ENCODE results near the gene PRR23E. TPM values are rescaled to one million over a fixed set of nuclear protein-coding genes. Genes with fewer than 3 reads are reported as not detected.

PRR23E gene
- total RNA-seq, 2 donors from 2014 or later = not detected

DNA sequence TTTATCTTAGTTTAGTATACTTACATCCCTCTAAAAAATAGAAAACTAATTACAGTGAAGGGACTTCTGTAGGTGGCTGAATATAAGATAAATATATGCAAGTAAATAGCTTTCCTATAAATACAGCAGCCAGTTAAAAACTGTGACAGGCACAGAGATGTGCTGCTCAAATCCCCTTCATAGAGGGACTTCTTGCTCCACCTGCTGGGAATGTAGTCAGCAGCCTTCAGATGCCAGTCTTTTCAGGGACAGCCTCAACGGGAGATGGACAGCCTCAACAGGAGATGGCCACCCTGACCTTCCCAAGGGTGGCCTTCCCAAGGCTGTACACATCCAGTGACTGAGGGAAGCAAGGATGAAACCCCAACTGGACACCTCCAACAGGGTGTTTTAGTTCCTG lies 15.7 kb upstream of the PRR23E start:
- TF ChIP-seq, protein P1, sequence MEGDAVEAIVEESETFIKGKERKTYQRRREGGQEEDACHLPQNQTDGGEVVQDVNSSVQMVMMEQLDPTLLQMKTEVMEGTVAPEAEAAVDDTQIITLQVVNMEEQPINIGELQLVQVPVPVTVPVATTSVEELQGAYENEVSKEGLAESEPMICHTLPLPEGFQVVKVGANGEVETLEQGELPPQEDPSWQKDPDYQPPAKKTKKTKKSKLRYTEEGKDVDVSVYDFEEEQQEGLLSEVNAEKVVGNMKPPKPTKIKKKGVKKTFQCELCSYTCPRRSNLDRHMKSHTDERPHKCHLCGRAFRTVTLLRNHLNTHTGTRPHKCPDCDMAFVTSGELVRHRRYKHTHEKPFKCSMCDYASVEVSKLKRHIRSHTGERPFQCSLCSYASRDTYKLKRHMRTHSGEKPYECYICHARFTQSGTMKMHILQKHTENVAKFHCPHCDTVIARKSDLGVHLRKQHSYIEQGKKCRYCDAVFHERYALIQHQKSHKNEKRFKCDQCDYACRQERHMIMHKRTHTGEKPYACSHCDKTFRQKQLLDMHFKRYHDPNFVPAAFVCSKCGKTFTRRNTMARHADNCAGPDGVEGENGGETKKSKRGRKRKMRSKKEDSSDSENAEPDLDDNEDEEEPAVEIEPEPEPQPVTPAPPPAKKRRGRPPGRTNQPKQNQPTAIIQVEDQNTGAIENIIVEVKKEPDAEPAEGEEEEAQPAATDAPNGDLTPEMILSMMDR (conservative IDR thresholded peaks at IDR 0.05) = peak; percentile 38
- no peak overlapping the region for H3K27ac Mint-ChIP-seq
- Histone ChIP-seq H3K9me3 (ENCODE audit: control insufficient read depth, low read length) (peaks cover 9% of the 10 kb centered on the region), H3K27ac (ENCODE audit: low read depth, low read length) (no peak overlapping the region), H3K27me3 (ENCODE audit: control insufficient read depth, insufficient read depth, low read length, poor library complexity, severe bottlenecking) (no peaks in the 10 kb centered on the region), H3K4me1 (ENCODE audit: control insufficient read depth, insufficient read depth, low read length) (no peaks in the 10 kb centered on the region), H3K4me3 (ENCODE audit: low read length) (no peak overlapping the region), H3K9ac (ENCODE audit: extremely low read depth, low read length, poor library complexity, severe bottlenecking) (no peak overlapping the region), H3K36me3 (ENCODE audit: control insufficient read depth, insufficient read depth, low read length) (no peaks in the 10 kb centered on the region)
- no peak for DNase-seq
- no peak overlapping the region for H3K4me3 Mint-ChIP-seq
- no peaks in the 10 kb centered on the region for H3K36me3 Mint-ChIP-seq (ENCODE audit: low read depth)
- no peaks in the 10 kb centered on the region for H3K27me3 Mint-ChIP-seq (ENCODE audit: insufficient read depth)
- WGBS, 2 experiments (ENCODE audit: insufficient coverage in 1 of 2, insufficient read length in 1 of 2) = 77 to 100% methylated on average over 1 of the region's 1 CpG
- peaks cover 2% of the 10 kb centered on the region for H3K4me1 Mint-ChIP-seq
- peaks cover 6% of the 10 kb centered on the region for H3K9me3 Mint-ChIP-seq

DNA sequence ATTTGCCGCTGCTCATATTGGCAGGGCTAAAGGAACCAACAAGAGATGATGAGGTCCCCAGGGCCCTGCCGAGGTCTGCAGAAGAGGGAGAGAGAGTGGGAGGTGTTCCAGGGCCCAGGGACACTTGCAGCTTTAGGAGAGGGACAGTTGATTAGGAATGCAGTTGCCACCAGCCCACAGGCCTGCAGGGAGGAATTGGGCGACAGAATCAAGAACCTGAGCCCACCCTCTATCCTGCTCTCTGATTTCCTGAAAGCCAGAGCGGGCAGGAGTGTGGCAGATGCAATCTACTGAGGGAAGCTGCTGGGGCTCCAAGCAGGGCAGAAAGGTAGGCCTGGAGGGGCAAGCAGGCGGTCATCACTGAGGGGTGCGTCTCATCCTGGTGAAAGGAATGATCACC lies 12.1 kb upstream of the PRR23E start:
- TF ChIP-seq, protein P1 (conservative IDR thresholded peaks at IDR 0.05) = no peak
- Histone ChIP-seq H3K4me3 (ENCODE audit: low read length) (no peak overlapping the region), H3K9me3 (ENCODE audit: control insufficient read depth, low read length) (peaks cover 9% of the 10 kb centered on the region), H3K4me1 (ENCODE audit: control insufficient read depth, insufficient read depth, low read length) (no peaks in the 10 kb centered on the region), H3K9ac (ENCODE audit: extremely low read depth, low read length, poor library complexity, severe bottlenecking) (no peak overlapping the region), H3K27me3 (ENCODE audit: control insufficient read depth, insufficient read depth, low read length, poor library complexity, severe bottlenecking) (no peaks in the 10 kb centered on the region), H3K36me3 (ENCODE audit: control insufficient read depth, insufficient read depth, low read length) (no peaks in the 10 kb centered on the region), H3K27ac (ENCODE audit: low read depth, low read length) (no peak overlapping the region)
- no peaks in the 10 kb centered on the region for H3K27me3 Mint-ChIP-seq (ENCODE audit: insufficient read depth)
- WGBS, 2 experiments (ENCODE audit: insufficient coverage in 1 of 2, insufficient read length in 1 of 2) = 93 to 95% methylated on average over 2 to 6 of the region's 6 CpGs
- H3K4me3 Mint-ChIP-seq = no peak overlapping the region
- peaks cover 6% of the 10 kb centered on the region for H3K9me3 Mint-ChIP-seq
- no peaks in the 10 kb centered on the region for H3K36me3 Mint-ChIP-seq (ENCODE audit: low read depth)
- no peak overlapping the region for H3K27ac Mint-ChIP-seq
- peaks cover 4% of the 10 kb centered on the region for H3K4me1 Mint-ChIP-seq
- peak; percentile 24 for DNase-seq

DNA sequence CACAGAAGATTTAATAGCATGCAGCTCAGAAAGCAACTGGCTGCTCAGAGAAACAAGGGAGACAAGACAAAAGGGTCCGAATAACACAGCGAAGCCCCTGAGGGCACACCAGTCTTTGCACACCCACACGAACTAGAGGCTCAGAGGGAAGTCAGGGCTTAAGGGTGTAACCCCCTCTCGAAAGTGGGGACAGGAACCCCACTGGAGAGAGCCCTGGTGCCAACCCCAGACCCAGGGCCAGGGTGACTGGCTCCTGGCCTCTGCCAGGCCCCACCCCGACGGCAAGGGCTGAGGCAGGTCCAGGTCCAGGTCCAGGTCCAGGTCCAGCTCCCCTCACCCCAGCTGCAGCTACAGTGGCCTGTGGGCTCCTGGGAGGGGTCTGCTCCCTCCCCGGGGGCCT lies 10.5 kb upstream of the PRR23E start:
- Histone ChIP-seq H3K4me3 (ENCODE audit: low read length) (no peak overlapping the region), H3K36me3 (ENCODE audit: control insufficient read depth, insufficient read depth, low read length) (no peaks in the 10 kb centered on the region), H3K9ac (ENCODE audit: extremely low read depth, low read length, poor library complexity, severe bottlenecking) (no peak overlapping the region), H3K27me3 (ENCODE audit: control insufficient read depth, insufficient read depth, low read length, poor library complexity, severe bottlenecking) (no peaks in the 10 kb centered on the region), H3K9me3 (ENCODE audit: control insufficient read depth, low read length) (peaks cover 9% of the 10 kb centered on the region), H3K27ac (ENCODE audit: low read depth, low read length) (peak overlapping the region; percentile 68), H3K4me1 (ENCODE audit: control insufficient read depth, insufficient read depth, low read length) (no peaks in the 10 kb centered on the region)
- H3K9me3 Mint-ChIP-seq = peaks cover 6% of the 10 kb centered on the region
- no peak for DNase-seq
- TF ChIP-seq, protein P1 (conservative IDR thresholded peaks at IDR 0.05) = no peak
- no peak overlapping the region for H3K4me3 Mint-ChIP-seq
- H3K27me3 Mint-ChIP-seq (ENCODE audit: insufficient read depth) = no peaks in the 10 kb centered on the region
- WGBS, 2 experiments (ENCODE audit: insufficient coverage in 1 of 2, insufficient read length in 1 of 2) = 78 to 86% methylated on average over 4 to 7 of the region's 7 CpGs
- no peaks in the 10 kb centered on the region for H3K36me3 Mint-ChIP-seq (ENCODE audit: low read depth)
- peaks cover 4% of the 10 kb centered on the region for H3K4me1 Mint-ChIP-seq
- H3K27ac Mint-ChIP-seq = no peak overlapping the region

Measured in endodermal cell (in vitro differentiated cells).